H1 (cell line): Measurements from ENCODE around the gene KIF11. TPM values are rescaled to one million over a fixed set of nuclear protein-coding genes. Genes with fewer than 3 reads are reported as not detected.

ENCODE experiments used
- BACH1 ChIP-seq: IDR thresholded peaks from 2 replicates; pipeline ENCODE4 v1.6.1; 2012; ENCODE audit warnings: low read length, improper control_type of control experiment
- BRCA1 ChIP-seq: IDR thresholded peaks from 2 replicates; pipeline ENCODE4 v1.6.1; 2012; ENCODE audit warnings: low read depth, low read length, improper control_type of control experiment
- CBX8 ChIP-seq: fragments of 300-800, 300-1000 bp; sonication (generic); IDR thresholded peaks from 2 replicates; pipeline ENCODE4 v1.7.1; 2016; ENCODE audit warnings: low read depth, low read length, borderline replicate concordance
- CHD2 ChIP-seq: IDR thresholded peaks from 2 replicates; pipeline ENCODE4 v1.6.1; 2012; ENCODE audit warnings: low read length, improper control_type of control experiment
- CREB1 ChIP-seq: IDR thresholded peaks from 2 replicates; pipeline ENCODE4 v1.6.1; 2012; ENCODE audit warnings: inconsistent platforms
- CTCF ChIP-seq, 3 experiments: IDR thresholded peaks; 1 replicate in 2 of 3; 2 replicates in 1 of 3; pipeline versions ENCODE4 v1.5.1 to v1.6.1; 2011; ENCODE audit warnings: low read length in 3 of 3, mild to moderate bottlenecking in 3 of 3, inconsistent platforms in 2 of 3, low read depth in 1 of 3, moderate library complexity in 1 of 3; ENCODE audit not compliant: insufficient read depth in 1 of 3; ENCODE audit errors: control extremely low read depth in 1 of 3
- EP300 ChIP-seq, 2 experiments: IDR thresholded peaks; 1 replicate in 1 of 2; 2 replicates in 1 of 2; pipeline ENCODE4 v1.6.1; 2011 to 2012; ENCODE audit warnings: low read depth in 2 of 2, low read length in 2 of 2, mild to moderate bottlenecking in 2 of 2, borderline replicate concordance in 1 of 2, inconsistent platforms in 1 of 2, moderate library complexity in 1 of 2
- EZH2 ChIP-seq: fragments of 200-600 bp; sonication (generic); IDR thresholded peaks from 2 replicates; pipeline ENCODE4 v1.7.1; 2012; ENCODE audit warnings: low read depth, mild to moderate bottlenecking, moderate library complexity, low read length, inconsistent platforms; ENCODE audit not compliant: severe bottlenecking
- HDAC2 ChIP-seq, 2 experiments: fragments of 300-600 bp in 1 of 2; sonication (generic) in 1 of 2; IDR thresholded peaks; 2 replicates each; pipeline ENCODE4 v1.6.1; 2011 to 2012; ENCODE audit warnings: low read depth in 2 of 2, low read length in 2 of 2, mild to moderate bottlenecking in 2 of 2, moderate library complexity in 2 of 2, borderline replicate concordance in 1 of 2, inconsistent platforms in 1 of 2
- HDAC6 ChIP-seq: IDR thresholded peaks from one replicate; pipeline ENCODE4 v1.7.1; 2012; ENCODE audit warnings: low read depth, mild to moderate bottlenecking, inconsistent platforms, low read length, moderate library complexity
- JUN ChIP-seq: IDR thresholded peaks from 2 replicates; pipeline ENCODE4 v1.6.1; 2011; ENCODE audit warnings: low read depth, mild to moderate bottlenecking, improper control_type of control experiment, low read length
- KDM4A ChIP-seq: IDR thresholded peaks from one replicate; pipeline ENCODE4 v1.7.1; 2012; ENCODE audit warnings: low read depth, mild to moderate bottlenecking, moderate library complexity, low read length, inconsistent platforms; ENCODE audit not compliant: severe bottlenecking
- KDM5A ChIP-seq: fragments of 200-600 bp; IDR thresholded peaks from 2 replicates; pipeline ENCODE4 v1.7.1; 2012; ENCODE audit warnings: mild to moderate bottlenecking, low read length, inconsistent platforms, mixed read lengths
- RFX5 ChIP-seq: IDR thresholded peaks from 2 replicates; pipeline ENCODE4 v1.6.1; 2011; ENCODE audit warnings: low read depth, low read length, improper control_type of control experiment, borderline replicate concordance
- SIX5 ChIP-seq: IDR thresholded peaks from 2 replicates; pipeline ENCODE4 v1.6.1; 2011; ENCODE audit warnings: mild to moderate bottlenecking, low read depth, low read length
- SP1 ChIP-seq: IDR thresholded peaks from 2 replicates; pipeline ENCODE4 v1.6.1; 2011; ENCODE audit warnings: low read depth, low read length
- SRF ChIP-seq: IDR thresholded peaks from 2 replicates; pipeline ENCODE4 v1.6.1; 2011; ENCODE audit warnings: mild to moderate bottlenecking, low read depth, low read length, moderate library complexity
- TAF1 ChIP-seq: IDR thresholded peaks from 2 replicates; pipeline ENCODE4 v1.6.1; 2011; ENCODE audit warnings: mild to moderate bottlenecking, low read depth, low read length
- TBP ChIP-seq: IDR thresholded peaks from 2 replicates; pipeline ENCODE4 v1.6.1; 2011; ENCODE audit warnings: low read depth, low read length, improper control_type of control experiment
- ZNF274 ChIP-seq: IDR thresholded peaks from 2 replicates; pipeline ENCODE4 v1.7.0; 2012; ENCODE audit warnings: low read length, borderline replicate concordance; ENCODE audit errors: extremely low read depth
- polyA plus RNA-seq, 7 experiments: library from polyadenylated mRNA; depleted of rRNA in 3 of 7; stranded (reverse) in 5 of 7; unstranded in 2 of 7; fragments of >200 nt in 5 of 7; fragments of 200-250 nt in 2 of 7; gene quantifications; 1 replicate in 5 of 7; 2 replicates in 1 of 7; 4 replicates in 1 of 7; pipeline versions ENCODE4 v1.2.1 to v1.2.3, GENCODE V29; 2011 to 2013; ENCODE audit warnings: missing spikeins in 2 of 7, mixed read lengths in 2 of 7
- total RNA-seq: library from RNA; stranded (reverse); fragmentation: NEBNext Ultra II Directional; extraction: Animal tissue kit (Norgen Biotek cat#: 25700); gene quantifications from 2 replicates; pipeline ENCODE4 v1.2.1, GENCODE V29; 2021
- TF ChIP-seq, protein P1 (sequence below): IDR thresholded peaks from 2 replicates; pipeline ENCODE4 v1.6.1; 2012; ENCODE audit warnings: inconsistent platforms

KIF11 gene
- total and polyA plus RNA-seq, 2 of the 8 experiments (the other 6 are each of a cell fraction or from before 2014, with no cell fraction given), result 11.1 to 59.2 TPM

GRCh38 chr10:92592761-92593618 is at the start of gene KIF11 (continued):
- TF ChIP-seq CBX8 (no peak), TBP (peak; percentile 74), EP300 (IDR thresholded peaks at IDR 0.05; ENCODE audit: borderline replicate concordance in 1 of 2, low read depth in 2 of 2, low read length in 2 of 2) (no peak), EZH2 (no peak), HDAC6 (no peak), CTCF (IDR thresholded peaks at IDR 0.05; ENCODE audit: control extremely low read depth in 1 of 3, insufficient read depth in 1 of 3, low read depth in 1 of 3, low read length in 3 of 3) (no peak), BACH1 (no peak), CREB1 (0 out of 2 replicates have a peak, but pooled peaks have one; percentile 35), SIX5 (no peak), SP1 (no peak), JUN (no peak), BRCA1 (no peak), SRF (no peak), CHD2 (no peak; the same call in 1 of the 2 replicates), KDM5A (0 out of 2 replicates have a peak, but pooled peaks have one; percentile 58), KDM4A (peak; percentile 45), HDAC2 (IDR thresholded peaks at IDR 0.05; ENCODE audit: borderline replicate concordance in 1 of 2, low read depth in 2 of 2, low read length in 2 of 2) (peak; percentile 55 to 95; a peak in 2 of 4 replicates), ZNF274 (no peak), RFX5 (no peak), TAF1 (peak; percentile 84)
- TF ChIP-seq, protein P1, sequence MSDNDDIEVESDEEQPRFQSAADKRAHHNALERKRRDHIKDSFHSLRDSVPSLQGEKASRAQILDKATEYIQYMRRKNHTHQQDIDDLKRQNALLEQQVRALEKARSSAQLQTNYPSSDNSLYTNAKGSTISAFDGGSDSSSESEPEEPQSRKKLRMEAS, result peak; percentile 61; the same call in 1 of the 2 replicates
